ENCODE data around the gene C9orf50. TPM values are rescaled to one million over a fixed set of nuclear protein-coding genes. Genes with fewer than 3 reads are reported as not detected.

C9orf50 gene
- total RNA-seq, 4 donors from 2014 or later: 0.34 TPM; not detected in 3

GRCh38 chr9:129604766-129605163 is 16.1 kb downstream of the C9orf50 start:
- intact Hi-C loops (cut with DNase I): loop anchor here (5.0 kb wide), 2 partner anchors 102 to 122 kb away; no protein-coding TSS in a partner anchor
- Histone ChIP-seq H3K27me3 (no peaks in the 10 kb centered on the region), H3K9me3 (no peaks in the 10 kb centered on the region), H3K4me1 (peaks cover 33 to 46% (median 36%) of the 10 kb centered on the region in 4 donors), H3K27ac (replicated peaks in 1 of 4) (no peak overlapping the region), H3K36me3 (no peaks in the 10 kb centered on the region), H3K4me3 (no peak overlapping the region)
- no peak for DNase-seq (ENCODE audit: extremely low spot score)
- no peak for TF ChIP-seq EP300 (IDR thresholded peaks at IDR 0.05)
- TF ChIP-seq CTCF (IDR thresholded peaks at IDR 0.05): no peak
- no peak for TF ChIP-seq POLR2AphosphoS5 (IDR thresholded peaks at IDR 0.05)
- no peak for TF ChIP-seq POLR2A (IDR thresholded peaks at IDR 0.05; ENCODE audit: low read depth)
- 70% methylated on average over 8 of the region's 8 CpGs for WGBS

DNA sequence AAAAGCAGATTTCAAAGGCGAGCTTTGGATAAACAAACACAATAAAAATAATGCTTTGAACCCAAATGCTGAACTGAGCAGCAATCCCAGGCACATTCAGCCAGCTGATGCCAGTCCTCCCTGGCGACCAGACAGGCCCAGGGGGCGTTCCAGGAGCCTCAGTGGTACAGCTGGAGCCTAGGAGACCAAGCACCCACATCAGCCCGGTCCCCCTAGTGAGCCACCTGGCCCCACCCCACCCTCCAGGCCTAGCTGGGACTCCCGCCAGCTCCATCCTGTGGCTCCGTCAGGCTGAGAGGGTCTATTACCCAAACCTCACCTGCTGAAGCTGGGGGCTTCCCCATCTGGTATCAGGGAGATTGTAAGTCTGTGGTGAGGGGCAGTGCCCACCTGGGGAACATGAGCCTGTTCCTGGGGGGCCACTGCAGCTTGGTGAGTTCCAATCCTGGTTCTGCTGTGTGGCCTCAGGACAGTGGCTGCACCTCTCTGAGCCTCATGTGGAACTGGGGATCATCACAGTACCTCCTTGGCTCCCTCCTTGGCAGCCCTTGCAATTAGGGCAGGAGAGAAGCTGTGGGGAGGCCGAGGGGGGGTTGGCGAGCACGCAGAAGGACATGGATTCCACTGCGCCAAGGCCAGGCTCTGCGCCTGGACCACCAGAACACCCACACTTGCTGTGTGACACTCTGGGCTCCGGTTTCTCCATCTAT is 16.7 kb downstream of the C9orf50 start:
- Histone ChIP-seq H3K36me3 (no peaks in the 10 kb centered on the region), H3K9me3 (no peaks in the 10 kb centered on the region), H3K27me3 (no peaks in the 10 kb centered on the region), H3K27ac (replicated peaks in 1 of 4) (no peak overlapping the region), H3K4me1 (peaks cover 27 to 40% (median 30%) of the 10 kb centered on the region in 4 donors), H3K4me3 (no peak overlapping the region)
- intact Hi-C loops (cut with DNase I): no loop called here
- no peak for DNase-seq (ENCODE audit: extremely low spot score)
- TF ChIP-seq POLR2AphosphoS5 (IDR thresholded peaks at IDR 0.05) (no peak), POLR2A (IDR thresholded peaks at IDR 0.05; ENCODE audit: low read depth) (no peak), CTCF (IDR thresholded peaks at IDR 0.05) (no peak), EP300 (IDR thresholded peaks at IDR 0.05) (no peak)
- WGBS: 94% methylated on average over 5 of the region's 12 CpGs

GRCh38 chr9:129602598-129603415 is 18.1 kb downstream of the C9orf50 start:
- intact Hi-C loops (cut with DNase I): no loop called here
- 55% methylated on average over 10 of the region's 10 CpGs for WGBS
- DNase-seq (ENCODE audit: extremely low spot score): no peak
- Histone ChIP-seq H3K27ac (replicated peaks in 1 of 4) (no peak overlapping the region), H3K27me3 (no peaks in the 10 kb centered on the region), H3K36me3 (no peaks in the 10 kb centered on the region), H3K4me1 (peaks cover 17 to 33% (median 22%) of the 10 kb centered on the region in 4 donors), H3K9me3 (no peaks in the 10 kb centered on the region), H3K4me3 (no peak overlapping the region)
- no peak for TF ChIP-seq POLR2A (IDR thresholded peaks at IDR 0.05; ENCODE audit: low read depth)
- no peak for TF ChIP-seq CTCF (IDR thresholded peaks at IDR 0.05)
- TF ChIP-seq EP300 (IDR thresholded peaks at IDR 0.05): no peak
- TF ChIP-seq POLR2AphosphoS5 (IDR thresholded peaks at IDR 0.05): no peak

GRCh38 chr9:129601082-129601674 is 19.7 kb downstream of the C9orf50 start:
- Histone ChIP-seq H3K9me3 (no peaks in the 10 kb centered on the region), H3K4me3 (no peak overlapping the region), H3K27me3 (no peaks in the 10 kb centered on the region), H3K4me1 (peaks cover 19 to 33% (median 23%) of the 10 kb centered on the region in 4 donors), H3K27ac (replicated peaks in 1 of 4) (no peak overlapping the region), H3K36me3 (no peaks in the 10 kb centered on the region)
- 81% methylated on average over 9 of the region's 9 CpGs for WGBS
- no peak for DNase-seq (ENCODE audit: extremely low spot score)
- intact Hi-C loops (cut with DNase I): no loop called here
- no peak for TF ChIP-seq CTCF (IDR thresholded peaks at IDR 0.05)
- TF ChIP-seq POLR2AphosphoS5 (IDR thresholded peaks at IDR 0.05): no peak
- no peak for TF ChIP-seq POLR2A (IDR thresholded peaks at IDR 0.05; ENCODE audit: low read depth)
- no peak for TF ChIP-seq EP300 (IDR thresholded peaks at IDR 0.05)
